Measurements from ENCODE around the gene AFAP1. TPM values are rescaled to one million over a fixed set of nuclear protein-coding genes. Genes with fewer than 3 reads are reported as not detected.

The AFAP1 gene
- total and polyA plus RNA-seq, 2 of the 8 experiments (the other 6 are each of a cell fraction or from before 2014, with no cell fraction given) = 3.6 to 18.2 TPM

GRCh38 chr4:7868892-7869471 is 70.7 kb downstream of the AFAP1 start:
- H3K9ac ChIP-seq (replicated peaks in 1 of 4; ENCODE audit: extremely low read depth in 1 of 4, low read depth in 3 of 4, low read length in 3 of 4) = no peak overlapping the region
- peaks cover 2% of the 10 kb centered on the region for H3K79me1 ChIP-seq (ENCODE audit: low read depth, low read length)
- H4K91ac ChIP-seq (replicated peaks; ENCODE audit: insufficient read length, low read length) = no peak overlapping the region
- no peak overlapping the region for H2BK12ac ChIP-seq (ENCODE audit: low read depth, low read length)
- H3K18ac ChIP-seq (ENCODE audit: extremely low read depth, low read length) = no peak overlapping the region
- ChIA-PET POLR2A (ENCODE audit: partially characterized antibody) (interaction anchor here (1.0 kb wide), 1 partner anchor 12 kb away, joined by 3 read pairs; no protein-coding TSS in a partner anchor), CTCF (ENCODE audit: partially characterized antibody) (interaction anchor here (0.7 to 2.6 kb wide), 5 partner anchors 10 to 67 kb away, joined by 3 to 8 read pairs (median 3); no protein-coding TSS in a partner anchor)
- H2BK15ac ChIP-seq (ENCODE audit: low read length) = no peak overlapping the region
- H3K56ac ChIP-seq (replicated peaks; ENCODE audit: insufficient read length, low read depth, low read length) = no peak overlapping the region
- H3K4me3 ChIP-seq (ENCODE audit: extremely low read depth in 1 of 4, insufficient read depth in 2 of 4, low read depth in 3 of 4, low read length in 4 of 4) = no peak overlapping the region
- no peak for DNase-seq (ENCODE audit: low read depth in 1 of 2, low spot score in 2 of 2)
- no peak overlapping the region for H3K27ac ChIP-seq (ENCODE audit: low read depth, low read length)
- FAIRE-seq = no peak
- no peaks in the 10 kb centered on the region for H3K27me3 ChIP-seq (replicated peaks in 1 of 4; ENCODE audit: control insufficient read depth in 3 of 4, extremely low read depth in 1 of 4, insufficient read depth in 3 of 4, low read length in 3 of 4)
- no peak overlapping the region for H3K23ac ChIP-seq (ENCODE audit: insufficient read length)
- no peak overlapping the region for H4K8ac ChIP-seq (ENCODE audit: extremely low read depth, insufficient read depth, low read length)
- peaks cover 0 to 5% of the 10 kb centered on the region in 2 experiments; a peak in 2 of 4 replicates for H3K79me2 ChIP-seq (ENCODE audit: control insufficient read depth in 1 of 2, insufficient read depth in 2 of 2, low read length in 2 of 2)
- peaks cover 5 to 8% of the 10 kb centered on the region in 2 experiments for H3K9me3 ChIP-seq (ENCODE audit: insufficient read depth in 2 of 2, low read depth in 1 of 2, low read length in 1 of 2)
- H2BK5ac ChIP-seq (ENCODE audit: low read depth, low read length) = no peak overlapping the region
- no peak overlapping the region for H4K5ac ChIP-seq (ENCODE audit: insufficient read length, low read depth, low read length)
- no peak overlapping the region for H3K4me2 ChIP-seq (ENCODE audit: insufficient read depth in 1 of 2, low read depth in 2 of 2, low read length in 2 of 2)
- WGBS, 2 experiments (ENCODE audit: extremely low coverage in 1 of 2, insufficient coverage in 1 of 2, insufficient read length in 1 of 2, insufficient replicate concordance in 2 of 2, low coverage in 1 of 2, low lambda C conversion rate in 2 of 2, missing lambda C conversion rate in 1 of 2) = 95% methylated on average over 4 of the region's 4 CpGs; no CpG with 5 or more reads in 1 of the 2 experiments
- no peak overlapping the region for H2AK5ac ChIP-seq (ENCODE audit: low read depth, low read length)
- H2BK20ac ChIP-seq (ENCODE audit: low read length) = no peak overlapping the region
- H4K20me1 ChIP-seq (replicated peaks in 1 of 2; ENCODE audit: control insufficient read depth in 1 of 2, insufficient read depth in 2 of 2, low read length in 2 of 2) = no peaks in the 10 kb centered on the region
- no peak for TF ChIP-seq ATF2 (IDR thresholded peaks at IDR 0.05; ENCODE audit: low read length)
- TF ChIP-seq GTF2F1 (IDR thresholded peaks at IDR 0.05; ENCODE audit: borderline replicate concordance, low read depth, low read length) = no peak
- TF ChIP-seq POU5F1 (IDR thresholded peaks at IDR 0.05; ENCODE audit: low read depth, low read length) = no peak
- TF ChIP-seq POLR2AphosphoS5 (IDR thresholded peaks at IDR 0.05; ENCODE audit: low read depth, low read length) = no peak
- TF ChIP-seq RXRA (IDR thresholded peaks at IDR 0.05; ENCODE audit: insufficient read depth, low read depth, low read length) = no peak
- no peak for TF ChIP-seq CTCF (IDR thresholded peaks at IDR 0.05; ENCODE audit: control extremely low read depth in 1 of 3, insufficient read depth in 1 of 3, low read depth in 1 of 3, low read length in 3 of 3)
- TF ChIP-seq NRF1 (IDR thresholded peaks at IDR 0.05; ENCODE audit: low read depth, low read length) = no peak
- TF ChIP-seq TBP (IDR thresholded peaks at IDR 0.05; ENCODE audit: low read depth, low read length) = no peak
- H3K4ac ChIP-seq (replicated peaks; ENCODE audit: insufficient read length, low read depth, low read length) = no peak overlapping the region
- peaks cover 0 to 13% (median 3%) of the 10 kb centered on the region in 4 experiments; a peak in 3 of 8 replicates for H3K36me3 ChIP-seq (ENCODE audit: control insufficient read depth in 2 of 4, insufficient read depth in 4 of 4, low read length in 3 of 4)
- peaks cover 0 to 2% (median 0%) of the 10 kb centered on the region in 4 experiments; a peak in 2 of 7 replicates for H3K4me1 ChIP-seq (replicated peaks in 1 of 4; ENCODE audit: control insufficient read depth in 3 of 4, insufficient read depth in 4 of 4, low read length in 3 of 4)
- H3K23me2 ChIP-seq (ENCODE audit: low read depth, low read length) = peaks cover under 1% of the 10 kb centered on the region; the same call in 1 of the 2 replicates
- no peak overlapping the region for H2BK120ac ChIP-seq (replicated peaks; ENCODE audit: low read depth, low read length)
- no peak overlapping the region for H2AFZ ChIP-seq (ENCODE audit: low read length)
- no peak overlapping the region for H3K14ac ChIP-seq (ENCODE audit: insufficient read length)

Data from H1 (cell line).